Panc1 (cell line): Measurements from ENCODE around the gene HOXC6. TPM values are rescaled to one million over a fixed set of nuclear protein-coding genes. Genes with fewer than 3 reads are reported as not detected.
A peak's percentile ranks its signal among the peaks of the same experiment; 100 is the strongest.

Source experiments
- ATAC-seq: fragments of 200-7000 bp; cut with Tn5 transposase; 2 replicates; pipeline ENCODE4 v1.9.1; 2020; ENCODE audit warnings: mild to moderate bottlenecking, moderate library complexity
- BruUV-seq: library from RNA; stranded (reverse); fragments of 400-500 nt; replicated peaks from 2 replicates; lab custom pipeline; 2021; lab: Mats Ljungman, UMichigan
- CTCF ChIA-PET: fragments of 300-600 bp; sonication (Branson Sonifier 250); formaldehyde crosslinking; loops from one replicate; lab custom pipeline; 2022; ENCODE audit warnings: antibody characterized with exemption; lab: Charles Lee
- POLR2A ChIA-PET: fragments of 300-600 bp; sonication (Branson Sonifier 250); formaldehyde crosslinking; loops from one replicate; lab custom pipeline; 2022; ENCODE audit warnings: antibody characterized with exemption; lab: Charles Lee
- DNase-seq: peaks from one replicate; pipeline ENCODE4 v3.0.0-alpha.2; 2010; ENCODE audit warnings: low read depth, low spot score
- H3K27ac ChIP-seq: 2 replicates; pipeline ENCODE4 v1.5.1; 2011; ENCODE audit warnings: mild to moderate bottlenecking, low read length, inconsistent platforms
- H3K27me3 ChIP-seq: fragments of 200-500 bp; sonication (Bioruptor generic); 2 replicates; pipeline ENCODE4 v1.6.0; 2014; ENCODE audit warnings: low read length, inconsistent platforms; ENCODE audit not compliant: control insufficient read depth, insufficient read depth
- H3K36me3 ChIP-seq: fragments of 200-500 bp; sonication (Bioruptor generic); 2 replicates; pipeline ENCODE4 v1.5.1; 2014; ENCODE audit warnings: inconsistent platforms, mild to moderate bottlenecking, low read length, moderate library complexity; ENCODE audit not compliant: control insufficient read depth, insufficient read depth
- H3K4me1 ChIP-seq: 2 replicates; pipeline ENCODE4 v1.5.1; 2011; ENCODE audit warnings: inconsistent platforms, mild to moderate bottlenecking, low read length, moderate library complexity; ENCODE audit not compliant: control insufficient read depth, insufficient read depth
- H3K4me3 ChIP-seq, 2 experiments: 2 replicates each; pipeline ENCODE4 v1.5.1; 2011 to 2012; ENCODE audit warnings: low read depth in 2 of 2, low read length in 2 of 2, mild to moderate bottlenecking in 2 of 2, inconsistent platforms in 1 of 2, moderate library complexity in 1 of 2
- H3K9me3 ChIP-seq: fragments of 200-500 bp; sonication (Bioruptor generic); 2 replicates; pipeline ENCODE4 v1.5.1; 2014; ENCODE audit warnings: low read depth, mild to moderate bottlenecking, inconsistent platforms, low read length, moderate library complexity; ENCODE audit not compliant: control insufficient read depth, insufficient read depth
- POLR2AphosphoS5 ChIP-seq: IDR thresholded peaks from 2 replicates; pipeline ENCODE4 v1.6.1; 2012; ENCODE audit warnings: mild to moderate bottlenecking, low read depth, low read length, moderate library complexity
- SIN3A ChIP-seq: IDR thresholded peaks from 2 replicates; pipeline ENCODE4 v1.6.1; 2012; ENCODE audit warnings: low read depth, mild to moderate bottlenecking, low read length, moderate library complexity, borderline replicate concordance; ENCODE audit not compliant: insufficient read depth
- TCF7L2 ChIP-seq: IDR thresholded peaks from 2 replicates; pipeline ENCODE4 v1.6.1; 2011; ENCODE audit warnings: mild to moderate bottlenecking, low read depth, low read length, inconsistent platforms
- in situ Hi-C: cut with HindIII; loops from 2 replicates; pipeline ENCODE4 v1.10.0; 2016; ENCODE audit warnings: low sequenced_read_pairs, low pct_unique_long_range_greater_than_20kb
- intact Hi-C: fragments of 100-400 bp; cut with micrococcal nuclease; formaldehyde crosslinking; loops from one replicate; pipeline ENCODE4 v1.10.0; 2022; ENCODE audit not compliant: unreplicated experiment
- total RNA-seq: library from RNA; stranded (reverse); gene quantifications from one replicate; pipeline ENCODE4 v1.2.1, GENCODE V29; 2021; ENCODE audit not compliant: unreplicated experiment
- TF ChIP-seq, protein P1 (sequence below), 2 experiments: IDR thresholded peaks; 2 replicates each; pipeline ENCODE4 v1.6.1; 2011 to 2012; ENCODE audit warnings: low read depth in 2 of 2, control low read depth in 1 of 2, low read length in 1 of 2, mild to moderate bottlenecking in 1 of 2, moderate library complexity in 1 of 2; ENCODE audit not compliant: insufficient read depth in 1 of 2
- TF ChIP-seq, protein P2 (sequence below): fragments of 450-650 bp; IDR thresholded peaks from 2 replicates; pipeline ENCODE4 v1.5.1; 2017; ENCODE audit warnings: mild to moderate bottlenecking

Gene HOXC6
- total RNA-seq, 1 experiment from 2014 or later, result 52.2 TPM

DNA sequence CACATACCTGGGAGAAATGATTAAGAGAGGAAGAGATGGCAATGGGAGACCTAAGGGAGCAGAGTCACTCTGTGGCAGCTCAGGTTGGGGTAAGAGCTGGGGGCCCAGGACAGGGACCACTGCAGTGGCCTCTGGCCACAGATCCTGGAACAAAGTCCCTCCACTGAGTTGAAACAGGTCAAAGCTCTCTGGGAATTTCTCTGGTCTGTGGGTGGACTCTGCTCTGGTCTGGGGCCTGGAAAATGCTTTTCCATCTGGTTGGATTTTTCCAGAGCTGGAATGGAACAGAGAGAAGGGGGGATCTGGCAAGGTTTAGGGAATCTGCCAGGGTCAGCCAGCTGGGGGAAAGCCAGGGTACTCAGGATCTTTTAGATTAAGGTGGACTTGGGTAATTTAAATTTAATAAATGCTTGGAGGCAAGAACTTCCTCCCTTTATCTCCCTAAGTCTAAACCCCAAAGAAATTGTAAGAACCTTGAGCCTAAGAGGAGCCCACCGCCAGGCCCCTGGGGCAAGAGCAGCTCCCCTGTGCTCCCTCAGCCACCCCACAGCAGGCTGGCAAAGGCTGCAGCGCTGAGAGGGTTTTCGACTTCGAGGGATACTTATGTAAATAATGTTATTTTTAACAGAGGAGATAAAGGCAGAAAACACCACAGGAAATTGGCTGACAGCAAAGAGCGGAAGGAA, 39.6 kb upstream of the HOXC6 start:
- in situ Hi-C loops (no loop called here), intact Hi-C loops (no loop called here)
- DNase-seq, result no peak
- Histone ChIP-seq H3K4me1 (peaks cover 19% of the 10 kb centered on the region), H3K9me3 (no peaks in the 10 kb centered on the region), H3K36me3 (no peaks in the 10 kb centered on the region), H3K27me3 (no peaks in the 10 kb centered on the region), H3K27ac (peak overlapping the region; percentile 99), H3K4me3 (peak overlapping the region; percentile 66 to 67)
- POLR2A ChIA-PET, result interaction anchor here (0.5 to 1.8 kb wide), 3 partner anchors 10 to 301 kb away, joined by 3 to 9 read pairs (median 4); no protein-coding TSS in a partner anchor
- TF ChIP-seq POLR2AphosphoS5, result no peak
- TF ChIP-seq, protein P1, sequence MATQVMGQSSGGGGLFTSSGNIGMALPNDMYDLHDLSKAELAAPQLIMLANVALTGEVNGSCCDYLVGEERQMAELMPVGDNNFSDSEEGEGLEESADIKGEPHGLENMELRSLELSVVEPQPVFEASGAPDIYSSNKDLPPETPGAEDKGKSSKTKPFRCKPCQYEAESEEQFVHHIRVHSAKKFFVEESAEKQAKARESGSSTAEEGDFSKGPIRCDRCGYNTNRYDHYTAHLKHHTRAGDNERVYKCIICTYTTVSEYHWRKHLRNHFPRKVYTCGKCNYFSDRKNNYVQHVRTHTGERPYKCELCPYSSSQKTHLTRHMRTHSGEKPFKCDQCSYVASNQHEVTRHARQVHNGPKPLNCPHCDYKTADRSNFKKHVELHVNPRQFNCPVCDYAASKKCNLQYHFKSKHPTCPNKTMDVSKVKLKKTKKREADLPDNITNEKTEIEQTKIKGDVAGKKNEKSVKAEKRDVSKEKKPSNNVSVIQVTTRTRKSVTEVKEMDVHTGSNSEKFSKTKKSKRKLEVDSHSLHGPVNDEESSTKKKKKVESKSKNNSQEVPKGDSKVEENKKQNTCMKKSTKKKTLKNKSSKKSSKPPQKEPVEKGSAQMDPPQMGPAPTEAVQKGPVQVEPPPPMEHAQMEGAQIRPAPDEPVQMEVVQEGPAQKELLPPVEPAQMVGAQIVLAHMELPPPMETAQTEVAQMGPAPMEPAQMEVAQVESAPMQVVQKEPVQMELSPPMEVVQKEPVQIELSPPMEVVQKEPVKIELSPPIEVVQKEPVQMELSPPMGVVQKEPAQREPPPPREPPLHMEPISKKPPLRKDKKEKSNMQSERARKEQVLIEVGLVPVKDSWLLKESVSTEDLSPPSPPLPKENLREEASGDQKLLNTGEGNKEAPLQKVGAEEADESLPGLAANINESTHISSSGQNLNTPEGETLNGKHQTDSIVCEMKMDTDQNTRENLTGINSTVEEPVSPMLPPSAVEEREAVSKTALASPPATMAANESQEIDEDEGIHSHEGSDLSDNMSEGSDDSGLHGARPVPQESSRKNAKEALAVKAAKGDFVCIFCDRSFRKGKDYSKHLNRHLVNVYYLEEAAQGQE (IDR thresholded peaks at IDR 0.05; ENCODE audit: insufficient read depth in 1 of 2, low read depth in 2 of 2, low read length in 1 of 2), result no peak
- no peak for TF ChIP-seq TCF7L2
- TF ChIP-seq, protein P2, sequence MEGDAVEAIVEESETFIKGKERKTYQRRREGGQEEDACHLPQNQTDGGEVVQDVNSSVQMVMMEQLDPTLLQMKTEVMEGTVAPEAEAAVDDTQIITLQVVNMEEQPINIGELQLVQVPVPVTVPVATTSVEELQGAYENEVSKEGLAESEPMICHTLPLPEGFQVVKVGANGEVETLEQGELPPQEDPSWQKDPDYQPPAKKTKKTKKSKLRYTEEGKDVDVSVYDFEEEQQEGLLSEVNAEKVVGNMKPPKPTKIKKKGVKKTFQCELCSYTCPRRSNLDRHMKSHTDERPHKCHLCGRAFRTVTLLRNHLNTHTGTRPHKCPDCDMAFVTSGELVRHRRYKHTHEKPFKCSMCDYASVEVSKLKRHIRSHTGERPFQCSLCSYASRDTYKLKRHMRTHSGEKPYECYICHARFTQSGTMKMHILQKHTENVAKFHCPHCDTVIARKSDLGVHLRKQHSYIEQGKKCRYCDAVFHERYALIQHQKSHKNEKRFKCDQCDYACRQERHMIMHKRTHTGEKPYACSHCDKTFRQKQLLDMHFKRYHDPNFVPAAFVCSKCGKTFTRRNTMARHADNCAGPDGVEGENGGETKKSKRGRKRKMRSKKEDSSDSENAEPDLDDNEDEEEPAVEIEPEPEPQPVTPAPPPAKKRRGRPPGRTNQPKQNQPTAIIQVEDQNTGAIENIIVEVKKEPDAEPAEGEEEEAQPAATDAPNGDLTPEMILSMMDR, result no peak
- no peak for TF ChIP-seq SIN3A
- BruUV-seq, result no TSS peak
- CTCF ChIA-PET, result interaction anchor here (0.7 to 1.3 kb wide), 2 partner anchors 9 to 210 kb away, joined by 5 to 8 read pairs; no protein-coding TSS in a partner anchor
- ATAC-seq, result no peak

DNA sequence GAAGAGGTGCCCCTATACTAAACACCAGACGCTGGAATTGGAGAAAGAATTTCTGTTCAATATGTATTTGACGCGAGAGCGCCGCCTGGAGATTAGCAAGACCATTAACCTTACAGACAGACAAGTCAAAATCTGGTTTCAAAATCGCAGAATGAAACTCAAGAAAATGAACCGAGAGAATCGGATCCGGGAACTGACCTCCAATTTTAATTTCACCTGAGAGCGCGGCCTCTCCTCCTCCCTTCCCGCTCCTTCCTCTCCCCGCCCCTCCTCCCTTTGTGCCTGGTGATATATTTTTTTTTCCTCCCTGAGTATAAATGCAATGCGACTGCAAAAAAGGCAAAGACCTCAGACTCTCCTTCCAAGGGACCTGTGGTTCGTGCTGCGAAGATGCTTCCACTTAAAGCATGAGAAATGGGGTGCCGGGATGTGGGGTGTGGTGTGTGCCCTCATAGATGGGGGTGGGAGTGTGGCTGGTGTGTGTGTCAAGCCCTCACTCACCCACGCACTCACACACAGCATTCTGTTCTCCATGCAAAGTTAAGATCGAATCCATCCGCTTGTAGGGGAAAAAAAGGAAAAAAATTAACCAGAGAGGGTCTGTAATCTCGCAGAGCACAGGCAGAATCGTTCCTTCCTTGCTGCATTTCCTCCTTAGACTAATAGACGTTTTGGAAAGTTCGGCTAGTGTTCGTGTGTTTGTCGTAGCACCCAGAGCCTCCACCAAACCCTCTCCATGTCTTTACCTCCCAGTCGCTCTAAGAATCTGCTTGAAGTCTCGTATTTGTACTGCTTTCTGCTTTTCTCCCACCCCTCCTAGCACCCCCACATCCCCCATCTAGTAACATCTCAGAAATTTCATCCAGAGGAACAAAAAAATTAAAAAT, 38.8 kb upstream of the HOXC6 start:
- Histone ChIP-seq H3K36me3 (no peaks in the 10 kb centered on the region), H3K9me3 (no peaks in the 10 kb centered on the region), H3K4me3 (peak overlapping the region; percentile 66 to 67), H3K27ac (peak overlapping the region; percentile 99), H3K27me3 (no peaks in the 10 kb centered on the region), H3K4me1 (peaks cover 19% of the 10 kb centered on the region)
- ChIA-PET POLR2A (interaction anchor here (0.7 kb wide), 1 partner anchor 68 kb away, joined by 3 read pairs; no protein-coding TSS in a partner anchor), CTCF (no interaction called here)
- TF ChIP-seq, protein P1 (IDR thresholded peaks at IDR 0.05; ENCODE audit: insufficient read depth in 1 of 2, low read depth in 2 of 2, low read length in 1 of 2), result no peak
- TF ChIP-seq, protein P2, result peak; percentile 82
- TF ChIP-seq TCF7L2 (no peak), SIN3A (0 out of 2 replicates have a peak, but pooled peaks have one; percentile 59), POLR2AphosphoS5 (no peak)
- DNase-seq (no peak), ATAC-seq (no peak)
- in situ Hi-C loops, result no loop called here
- TSS peak; percentile 19 for BruUV-seq
- intact Hi-C loops, result loop anchor here (10.0 kb wide), 1 partner anchor 605 kb away; the partner anchor contains the start of gene SP1
